Measurements from ENCODE around the gene WDR53. TPM values are rescaled to one million over a fixed set of nuclear protein-coding genes. Genes with fewer than 3 reads are reported as not detected.

The WDR53 gene
- total and polyA plus RNA-seq, 9 of the 15 experiments (the other 6 are each of a cell fraction or from before 2014, with no cell fraction given) = 13.0 to 34.5 (median 20.9) TPM

DNA sequence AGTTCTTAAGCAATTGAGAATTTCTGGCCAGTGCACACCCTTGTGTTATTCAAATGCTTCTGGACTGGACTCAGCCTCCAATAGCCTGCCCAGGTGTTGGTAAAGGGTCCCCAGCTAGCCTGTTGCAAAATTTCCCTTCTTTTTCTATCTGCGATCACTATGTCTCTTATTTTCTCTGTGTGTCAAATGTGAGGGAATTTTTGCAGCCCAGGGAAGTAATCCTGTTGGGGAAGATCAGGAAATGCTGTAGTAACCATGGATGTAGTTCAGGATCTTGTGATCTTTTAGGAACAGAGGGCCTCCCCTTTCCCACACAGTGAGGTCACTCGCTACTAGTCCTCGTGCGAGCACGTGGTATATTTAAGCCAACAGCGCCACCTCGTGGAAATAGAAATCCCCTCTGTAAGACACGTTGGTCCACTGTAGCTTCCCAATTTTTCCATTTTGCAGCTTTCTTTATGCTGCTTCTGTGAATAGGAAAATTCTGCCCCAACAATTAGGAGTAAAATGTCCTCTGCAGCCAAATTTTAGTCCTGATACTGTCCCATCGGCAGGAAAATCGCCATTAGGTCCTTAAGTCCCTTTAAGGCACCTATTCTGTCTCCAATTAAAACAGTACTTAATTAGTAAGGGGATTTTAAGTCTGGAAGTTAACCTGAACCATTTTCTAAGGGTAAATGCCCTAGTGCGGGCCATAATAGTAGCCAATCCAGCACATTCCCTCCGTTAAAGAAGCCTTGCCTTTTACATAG lies 49.2 kb downstream of the WDR53 start (continued):
- TF ChIP-seq, protein P1, sequence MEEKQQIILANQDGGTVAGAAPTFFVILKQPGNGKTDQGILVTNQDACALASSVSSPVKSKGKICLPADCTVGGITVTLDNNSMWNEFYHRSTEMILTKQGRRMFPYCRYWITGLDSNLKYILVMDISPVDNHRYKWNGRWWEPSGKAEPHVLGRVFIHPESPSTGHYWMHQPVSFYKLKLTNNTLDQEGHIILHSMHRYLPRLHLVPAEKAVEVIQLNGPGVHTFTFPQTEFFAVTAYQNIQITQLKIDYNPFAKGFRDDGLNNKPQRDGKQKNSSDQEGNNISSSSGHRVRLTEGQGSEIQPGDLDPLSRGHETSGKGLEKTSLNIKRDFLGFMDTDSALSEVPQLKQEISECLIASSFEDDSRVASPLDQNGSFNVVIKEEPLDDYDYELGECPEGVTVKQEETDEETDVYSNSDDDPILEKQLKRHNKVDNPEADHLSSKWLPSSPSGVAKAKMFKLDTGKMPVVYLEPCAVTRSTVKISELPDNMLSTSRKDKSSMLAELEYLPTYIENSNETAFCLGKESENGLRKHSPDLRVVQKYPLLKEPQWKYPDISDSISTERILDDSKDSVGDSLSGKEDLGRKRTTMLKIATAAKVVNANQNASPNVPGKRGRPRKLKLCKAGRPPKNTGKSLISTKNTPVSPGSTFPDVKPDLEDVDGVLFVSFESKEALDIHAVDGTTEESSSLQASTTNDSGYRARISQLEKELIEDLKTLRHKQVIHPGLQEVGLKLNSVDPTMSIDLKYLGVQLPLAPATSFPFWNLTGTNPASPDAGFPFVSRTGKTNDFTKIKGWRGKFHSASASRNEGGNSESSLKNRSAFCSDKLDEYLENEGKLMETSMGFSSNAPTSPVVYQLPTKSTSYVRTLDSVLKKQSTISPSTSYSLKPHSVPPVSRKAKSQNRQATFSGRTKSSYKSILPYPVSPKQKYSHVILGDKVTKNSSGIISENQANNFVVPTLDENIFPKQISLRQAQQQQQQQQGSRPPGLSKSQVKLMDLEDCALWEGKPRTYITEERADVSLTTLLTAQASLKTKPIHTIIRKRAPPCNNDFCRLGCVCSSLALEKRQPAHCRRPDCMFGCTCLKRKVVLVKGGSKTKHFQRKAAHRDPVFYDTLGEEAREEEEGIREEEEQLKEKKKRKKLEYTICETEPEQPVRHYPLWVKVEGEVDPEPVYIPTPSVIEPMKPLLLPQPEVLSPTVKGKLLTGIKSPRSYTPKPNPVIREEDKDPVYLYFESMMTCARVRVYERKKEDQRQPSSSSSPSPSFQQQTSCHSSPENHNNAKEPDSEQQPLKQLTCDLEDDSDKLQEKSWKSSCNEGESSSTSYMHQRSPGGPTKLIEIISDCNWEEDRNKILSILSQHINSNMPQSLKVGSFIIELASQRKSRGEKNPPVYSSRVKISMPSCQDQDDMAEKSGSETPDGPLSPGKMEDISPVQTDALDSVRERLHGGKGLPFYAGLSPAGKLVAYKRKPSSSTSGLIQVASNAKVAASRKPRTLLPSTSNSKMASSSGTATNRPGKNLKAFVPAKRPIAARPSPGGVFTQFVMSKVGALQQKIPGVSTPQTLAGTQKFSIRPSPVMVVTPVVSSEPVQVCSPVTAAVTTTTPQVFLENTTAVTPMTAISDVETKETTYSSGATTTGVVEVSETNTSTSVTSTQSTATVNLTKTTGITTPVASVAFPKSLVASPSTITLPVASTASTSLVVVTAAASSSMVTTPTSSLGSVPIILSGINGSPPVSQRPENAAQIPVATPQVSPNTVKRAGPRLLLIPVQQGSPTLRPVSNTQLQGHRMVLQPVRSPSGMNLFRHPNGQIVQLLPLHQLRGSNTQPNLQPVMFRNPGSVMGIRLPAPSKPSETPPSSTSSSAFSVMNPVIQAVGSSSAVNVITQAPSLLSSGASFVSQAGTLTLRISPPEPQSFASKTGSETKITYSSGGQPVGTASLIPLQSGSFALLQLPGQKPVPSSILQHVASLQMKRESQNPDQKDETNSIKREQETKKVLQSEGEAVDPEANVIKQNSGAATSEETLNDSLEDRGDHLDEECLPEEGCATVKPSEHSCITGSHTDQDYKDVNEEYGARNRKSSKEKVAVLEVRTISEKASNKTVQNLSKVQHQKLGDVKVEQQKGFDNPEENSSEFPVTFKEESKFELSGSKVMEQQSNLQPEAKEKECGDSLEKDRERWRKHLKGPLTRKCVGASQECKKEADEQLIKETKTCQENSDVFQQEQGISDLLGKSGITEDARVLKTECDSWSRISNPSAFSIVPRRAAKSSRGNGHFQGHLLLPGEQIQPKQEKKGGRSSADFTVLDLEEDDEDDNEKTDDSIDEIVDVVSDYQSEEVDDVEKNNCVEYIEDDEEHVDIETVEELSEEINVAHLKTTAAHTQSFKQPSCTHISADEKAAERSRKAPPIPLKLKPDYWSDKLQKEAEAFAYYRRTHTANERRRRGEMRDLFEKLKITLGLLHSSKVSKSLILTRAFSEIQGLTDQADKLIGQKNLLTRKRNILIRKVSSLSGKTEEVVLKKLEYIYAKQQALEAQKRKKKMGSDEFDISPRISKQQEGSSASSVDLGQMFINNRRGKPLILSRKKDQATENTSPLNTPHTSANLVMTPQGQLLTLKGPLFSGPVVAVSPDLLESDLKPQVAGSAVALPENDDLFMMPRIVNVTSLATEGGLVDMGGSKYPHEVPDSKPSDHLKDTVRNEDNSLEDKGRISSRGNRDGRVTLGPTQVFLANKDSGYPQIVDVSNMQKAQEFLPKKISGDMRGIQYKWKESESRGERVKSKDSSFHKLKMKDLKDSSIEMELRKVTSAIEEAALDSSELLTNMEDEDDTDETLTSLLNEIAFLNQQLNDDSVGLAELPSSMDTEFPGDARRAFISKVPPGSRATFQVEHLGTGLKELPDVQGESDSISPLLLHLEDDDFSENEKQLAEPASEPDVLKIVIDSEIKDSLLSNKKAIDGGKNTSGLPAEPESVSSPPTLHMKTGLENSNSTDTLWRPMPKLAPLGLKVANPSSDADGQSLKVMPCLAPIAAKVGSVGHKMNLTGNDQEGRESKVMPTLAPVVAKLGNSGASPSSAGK (IDR thresholded peaks at IDR 0.05) = peak; percentile 84
- TF ChIP-seq, protein P2, sequence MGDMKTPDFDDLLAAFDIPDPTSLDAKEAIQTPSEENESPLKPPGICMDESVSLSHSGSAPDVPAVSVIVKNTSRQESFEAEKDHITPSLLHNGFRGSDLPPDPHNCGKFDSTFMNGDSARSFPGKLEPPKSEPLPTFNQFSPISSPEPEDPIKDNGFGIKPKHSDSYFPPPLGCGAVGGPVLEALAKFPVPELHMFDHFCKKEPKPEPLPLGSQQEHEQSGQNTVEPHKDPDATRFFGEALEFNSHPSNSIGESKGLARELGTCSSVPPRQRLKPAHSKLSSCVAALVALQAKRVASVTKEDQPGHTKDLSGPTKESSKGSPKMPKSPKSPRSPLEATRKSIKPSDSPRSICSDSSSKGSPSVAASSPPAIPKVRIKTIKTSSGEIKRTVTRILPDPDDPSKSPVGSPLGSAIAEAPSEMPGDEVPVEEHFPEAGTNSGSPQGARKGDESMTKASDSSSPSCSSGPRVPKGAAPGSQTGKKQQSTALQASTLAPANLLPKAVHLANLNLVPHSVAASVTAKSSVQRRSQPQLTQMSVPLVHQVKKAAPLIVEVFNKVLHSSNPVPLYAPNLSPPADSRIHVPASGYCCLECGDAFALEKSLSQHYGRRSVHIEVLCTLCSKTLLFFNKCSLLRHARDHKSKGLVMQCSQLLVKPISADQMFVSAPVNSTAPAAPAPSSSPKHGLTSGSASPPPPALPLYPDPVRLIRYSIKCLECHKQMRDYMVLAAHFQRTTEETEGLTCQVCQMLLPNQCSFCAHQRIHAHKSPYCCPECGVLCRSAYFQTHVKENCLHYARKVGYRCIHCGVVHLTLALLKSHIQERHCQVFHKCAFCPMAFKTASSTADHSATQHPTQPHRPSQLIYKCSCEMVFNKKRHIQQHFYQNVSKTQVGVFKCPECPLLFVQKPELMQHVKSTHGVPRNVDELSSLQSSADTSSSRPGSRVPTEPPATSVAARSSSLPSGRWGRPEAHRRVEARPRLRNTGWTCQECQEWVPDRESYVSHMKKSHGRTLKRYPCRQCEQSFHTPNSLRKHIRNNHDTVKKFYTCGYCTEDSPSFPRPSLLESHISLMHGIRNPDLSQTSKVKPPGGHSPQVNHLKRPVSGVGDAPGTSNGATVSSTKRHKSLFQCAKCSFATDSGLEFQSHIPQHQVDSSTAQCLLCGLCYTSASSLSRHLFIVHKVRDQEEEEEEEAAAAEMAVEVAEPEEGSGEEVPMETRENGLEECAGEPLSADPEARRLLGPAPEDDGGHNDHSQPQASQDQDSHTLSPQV (IDR thresholded peaks at IDR 0.05) = peak; percentile 49; the same call in 1 of the 2 replicates
- peak; percentile 10; the same call in 1 of the 2 replicates for TF ChIP-seq ARID1B (IDR thresholded peaks at IDR 0.05)
- TF ChIP-seq SMC3 (conservative IDR thresholded peaks at IDR 0.05; ENCODE audit: insufficient read depth, low read depth, low read length) = peak; percentile 87
- TF ChIP-seq SRSF7 (optimal IDR thresholded peaks at IDR 0.05; ENCODE audit: low read depth, low read length) = no peak
- no peak for TF ChIP-seq DNMT1 (IDR thresholded peaks at IDR 0.05)
- TF ChIP-seq TEAD4 (IDR thresholded peaks at IDR 0.05; ENCODE audit: low read length) = no peak
- peak; percentile 76; the same call in 1 of the 2 replicates for TF ChIP-seq TEAD4 (CRISPR knock-in tag; IDR thresholded peaks at IDR 0.05; ENCODE audit: borderline replicate concordance)
- TF ChIP-seq ZNF707 (CRISPR knock-in tag; conservative IDR thresholded peaks at IDR 0.05) = no peak
- peak; percentile 79; the same call in 1 of the 2 replicates for TF ChIP-seq ZNF75A (CRISPR knock-in tag; IDR thresholded peaks at IDR 0.05)
- no peak for TF ChIP-seq ATF1 (CRISPR knock-in tag; IDR thresholded peaks at IDR 0.05)
- peak; percentile 83 for TF ChIP-seq ATF1 (tag; IDR thresholded peaks at IDR 0.05)
